ENCODE data around the gene METTL26. TPM values are rescaled to one million over a fixed set of nuclear protein-coding genes. Genes with fewer than 3 reads are reported as not detected.

The METTL26 gene
- total RNA-seq, 1 donor from 2014 or later, result 68.1 TPM

DNA sequence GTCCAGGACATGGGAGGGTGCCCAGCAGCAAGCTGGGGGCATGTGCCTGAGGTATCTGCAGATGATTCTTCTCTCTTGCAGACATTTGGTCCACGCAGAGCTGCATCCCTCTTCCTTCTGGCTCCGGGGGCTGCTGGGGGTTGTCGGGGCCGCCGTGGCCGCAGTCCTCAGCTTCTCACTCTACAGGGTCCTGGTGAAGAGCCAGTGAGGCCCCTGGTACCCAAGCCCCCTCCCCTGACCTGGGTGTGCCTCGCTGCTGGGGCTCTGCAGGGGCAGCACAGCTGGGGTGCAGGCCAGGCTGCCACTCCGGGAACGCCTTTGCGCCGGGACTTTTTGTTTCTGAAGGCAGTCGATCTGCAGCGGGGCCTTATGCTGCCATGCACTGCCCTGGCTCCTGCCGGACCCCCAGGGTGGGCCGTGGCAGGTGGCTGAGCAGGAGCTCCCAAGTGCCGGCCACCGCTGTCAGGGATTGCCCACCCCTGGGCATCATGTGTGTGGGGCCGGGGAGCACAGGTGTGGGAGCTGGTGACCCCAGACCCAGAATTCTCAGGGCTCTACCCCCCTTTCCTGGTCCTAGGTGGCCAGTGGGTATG is 37.4 kb upstream of the METTL26 start:
- Mint-ChIP-seq H3K27ac (ENCODE audit: unreplicated experiment) (no peak overlapping the region), H3K9me3 (ENCODE audit: low read depth) (no peaks in the 10 kb centered on the region)
- no peak for DNase-seq (ENCODE audit: low spot score)

GRCh38 chr16:672851-673250 is 36.7 kb upstream of the METTL26 start:
- H3K4me3 Mint-ChIP-seq (ENCODE audit: unreplicated experiment), result no peak overlapping the region
- DNase-seq (ENCODE audit: low spot score), result no peak
- TF ChIP-seq, protein P1, sequence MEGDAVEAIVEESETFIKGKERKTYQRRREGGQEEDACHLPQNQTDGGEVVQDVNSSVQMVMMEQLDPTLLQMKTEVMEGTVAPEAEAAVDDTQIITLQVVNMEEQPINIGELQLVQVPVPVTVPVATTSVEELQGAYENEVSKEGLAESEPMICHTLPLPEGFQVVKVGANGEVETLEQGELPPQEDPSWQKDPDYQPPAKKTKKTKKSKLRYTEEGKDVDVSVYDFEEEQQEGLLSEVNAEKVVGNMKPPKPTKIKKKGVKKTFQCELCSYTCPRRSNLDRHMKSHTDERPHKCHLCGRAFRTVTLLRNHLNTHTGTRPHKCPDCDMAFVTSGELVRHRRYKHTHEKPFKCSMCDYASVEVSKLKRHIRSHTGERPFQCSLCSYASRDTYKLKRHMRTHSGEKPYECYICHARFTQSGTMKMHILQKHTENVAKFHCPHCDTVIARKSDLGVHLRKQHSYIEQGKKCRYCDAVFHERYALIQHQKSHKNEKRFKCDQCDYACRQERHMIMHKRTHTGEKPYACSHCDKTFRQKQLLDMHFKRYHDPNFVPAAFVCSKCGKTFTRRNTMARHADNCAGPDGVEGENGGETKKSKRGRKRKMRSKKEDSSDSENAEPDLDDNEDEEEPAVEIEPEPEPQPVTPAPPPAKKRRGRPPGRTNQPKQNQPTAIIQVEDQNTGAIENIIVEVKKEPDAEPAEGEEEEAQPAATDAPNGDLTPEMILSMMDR (IDR thresholded peaks at IDR 0.05), result no peak
- H3K27me3 Mint-ChIP-seq (ENCODE audit: low read depth), result no peaks in the 10 kb centered on the region
- H3K27ac Mint-ChIP-seq (ENCODE audit: unreplicated experiment), result no peak overlapping the region
- H3K4me1 Mint-ChIP-seq (ENCODE audit: low read depth), result peaks cover 12% of the 10 kb centered on the region
- peaks cover 2% of the 10 kb centered on the region for H3K36me3 Mint-ChIP-seq (ENCODE audit: low read depth)
- H3K9me3 Mint-ChIP-seq (ENCODE audit: low read depth), result no peaks in the 10 kb centered on the region

More for the DNA sequence above, 37.4 kb upstream of the METTL26 start:
- TF ChIP-seq, protein P1 (IDR thresholded peaks at IDR 0.05), result no peak
- peaks cover 12% of the 10 kb centered on the region for H3K4me1 Mint-ChIP-seq (ENCODE audit: low read depth)
- peaks cover 2% of the 10 kb centered on the region for H3K36me3 Mint-ChIP-seq (ENCODE audit: low read depth)
- no peak overlapping the region for H3K4me3 Mint-ChIP-seq (ENCODE audit: unreplicated experiment)
- H3K27me3 Mint-ChIP-seq (ENCODE audit: low read depth), result no peaks in the 10 kb centered on the region

DNA sequence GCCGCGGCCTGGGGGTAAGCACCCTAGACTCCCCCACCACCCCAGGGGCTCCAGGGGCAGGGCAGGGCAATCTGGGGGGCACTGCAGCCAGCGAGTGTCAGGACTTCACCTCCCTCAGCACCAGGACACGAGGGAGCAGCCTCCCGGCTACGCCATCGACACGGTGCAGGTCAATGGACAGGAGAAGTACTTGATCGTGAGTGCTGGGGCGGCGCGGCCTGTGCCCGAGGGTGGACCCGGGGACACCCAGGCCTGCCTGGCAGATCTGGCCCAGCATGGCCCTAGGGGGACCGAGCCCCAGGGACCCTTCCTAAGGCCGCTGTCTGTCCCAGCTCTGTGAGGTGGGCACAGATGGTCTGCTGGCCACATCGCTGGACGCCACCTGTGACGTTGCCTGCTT is 36.3 kb upstream of the METTL26 start:
- no peaks in the 10 kb centered on the region for H3K9me3 Mint-ChIP-seq (ENCODE audit: low read depth)
- H3K27ac Mint-ChIP-seq (ENCODE audit: unreplicated experiment), result no peak overlapping the region
- TF ChIP-seq, protein P1 (IDR thresholded peaks at IDR 0.05), result no peak
- DNase-seq (ENCODE audit: low spot score), result no peak
- no peaks in the 10 kb centered on the region for H3K27me3 Mint-ChIP-seq (ENCODE audit: low read depth)
- H3K4me3 Mint-ChIP-seq (ENCODE audit: unreplicated experiment), result no peak overlapping the region
- H3K4me1 Mint-ChIP-seq (ENCODE audit: low read depth), result peaks cover 15% of the 10 kb centered on the region
- peaks cover 2% of the 10 kb centered on the region for H3K36me3 Mint-ChIP-seq (ENCODE audit: low read depth)

DNA sequence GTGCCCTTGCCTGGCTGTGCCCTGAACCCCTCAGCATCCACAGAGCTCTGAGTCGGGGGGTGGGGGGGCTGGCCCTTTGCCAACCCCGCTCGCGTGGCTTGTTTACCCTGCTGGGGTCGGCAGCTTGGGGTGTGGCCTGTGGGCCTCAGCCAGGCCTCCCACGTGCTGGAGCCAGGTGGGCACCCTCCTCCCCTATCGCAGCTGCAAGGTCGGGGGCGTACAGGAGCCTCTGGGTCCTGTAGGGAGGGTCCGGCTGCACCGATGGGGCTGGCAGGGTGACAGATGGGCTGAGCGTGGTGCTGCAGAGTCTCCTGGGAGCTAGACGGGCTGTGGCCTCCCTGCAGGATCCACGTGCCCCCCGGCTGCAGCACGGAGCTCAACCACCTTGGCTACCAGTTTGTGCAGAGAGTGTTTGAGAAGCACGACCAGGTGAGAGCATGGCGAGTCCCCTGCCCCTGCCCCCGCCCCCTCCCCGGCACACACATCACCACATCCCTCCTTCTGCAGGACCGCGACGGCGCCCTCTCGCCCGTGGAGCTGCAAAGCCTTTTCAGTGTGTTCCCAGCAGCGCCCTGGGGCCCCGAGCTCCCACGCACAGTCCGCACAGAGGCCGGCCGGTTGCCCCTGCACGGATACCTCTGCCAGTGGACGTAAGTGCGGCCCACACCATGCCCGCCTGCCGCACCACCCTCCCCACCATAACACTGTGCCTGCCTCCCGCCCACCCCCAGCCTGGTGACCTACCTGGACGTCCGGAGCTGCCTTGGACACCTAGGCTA is 35.4 kb upstream of the METTL26 start:
- no peaks in the 10 kb centered on the region for H3K27me3 Mint-ChIP-seq (ENCODE audit: low read depth)
- no peak overlapping the region for H3K4me3 Mint-ChIP-seq (ENCODE audit: unreplicated experiment)
- H3K27ac Mint-ChIP-seq (ENCODE audit: unreplicated experiment), result no peak overlapping the region
- no peak for DNase-seq (ENCODE audit: low spot score)
- TF ChIP-seq, protein P1 (IDR thresholded peaks at IDR 0.05), result no peak
- H3K4me1 Mint-ChIP-seq (ENCODE audit: low read depth), result peaks cover 15% of the 10 kb centered on the region
- H3K36me3 Mint-ChIP-seq (ENCODE audit: low read depth), result peaks cover 2% of the 10 kb centered on the region
- no peaks in the 10 kb centered on the region for H3K9me3 Mint-ChIP-seq (ENCODE audit: low read depth)

DNA sequence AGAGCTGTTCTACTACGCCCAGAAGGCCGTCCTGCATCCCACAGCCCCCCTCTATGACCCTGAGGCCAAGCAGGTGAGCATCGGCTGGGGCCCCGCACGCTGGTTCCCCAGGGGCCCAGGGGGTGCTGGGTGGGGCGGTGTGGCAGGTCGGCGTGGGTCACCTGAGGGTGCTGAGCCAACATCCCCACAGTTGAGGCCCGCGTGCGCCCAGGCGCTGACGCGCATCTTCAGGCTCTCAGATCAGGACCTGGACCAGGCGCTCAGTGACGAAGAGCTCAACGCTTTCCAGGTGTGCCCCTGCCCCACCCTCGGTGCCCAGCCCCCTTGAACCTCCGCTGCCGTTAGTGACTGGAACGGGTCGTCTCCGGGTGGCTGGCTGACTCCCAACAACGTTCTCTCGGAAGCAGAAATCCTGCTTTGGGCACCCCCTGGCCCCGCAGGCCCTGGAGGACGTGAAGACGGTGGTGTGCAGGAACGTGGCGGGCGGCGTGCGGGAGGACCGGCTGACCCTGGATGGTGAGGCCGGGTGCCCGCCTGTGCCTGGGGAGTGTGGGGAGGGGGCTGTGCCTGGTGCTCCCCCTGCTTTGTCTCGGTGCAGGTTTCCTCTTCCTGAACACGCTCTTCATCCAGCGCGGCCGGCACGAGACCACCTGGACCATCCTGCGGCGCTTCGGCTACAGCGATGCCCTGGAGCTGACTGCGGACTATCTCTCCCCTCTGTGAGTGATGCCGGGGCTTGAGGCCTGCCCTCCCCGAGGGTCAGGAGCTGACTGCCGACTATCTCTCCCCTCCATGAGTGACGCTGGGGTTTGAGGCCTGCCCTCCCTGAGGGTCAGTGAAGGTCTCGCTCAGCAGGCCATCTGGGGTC is 34.6 kb upstream of the METTL26 start:
- Mint-ChIP-seq H3K4me3 (ENCODE audit: unreplicated experiment) (no peak overlapping the region), H3K36me3 (ENCODE audit: low read depth) (peaks cover 2% of the 10 kb centered on the region), H3K9me3 (ENCODE audit: low read depth) (no peaks in the 10 kb centered on the region), H3K4me1 (ENCODE audit: low read depth) (peaks cover 15% of the 10 kb centered on the region), H3K27ac (ENCODE audit: unreplicated experiment) (no peak overlapping the region), H3K27me3 (ENCODE audit: low read depth) (no peaks in the 10 kb centered on the region)
- TF ChIP-seq, protein P1 (IDR thresholded peaks at IDR 0.05), result no peak
- no peak for DNase-seq (ENCODE audit: low spot score)

Data from chondrocyte (in vitro differentiated cells).